ENCODE data around the gene TBX1.
A peak's percentile ranks its signal among the peaks of the same experiment; 100 is the strongest.

TBX1 gene

GRCh38 chr22:19796160-19796559, 35.6 kb downstream of the TBX1 start:
- H3K27ac ChIP-seq = no peak overlapping the region
- TF ChIP-seq, protein P1, sequence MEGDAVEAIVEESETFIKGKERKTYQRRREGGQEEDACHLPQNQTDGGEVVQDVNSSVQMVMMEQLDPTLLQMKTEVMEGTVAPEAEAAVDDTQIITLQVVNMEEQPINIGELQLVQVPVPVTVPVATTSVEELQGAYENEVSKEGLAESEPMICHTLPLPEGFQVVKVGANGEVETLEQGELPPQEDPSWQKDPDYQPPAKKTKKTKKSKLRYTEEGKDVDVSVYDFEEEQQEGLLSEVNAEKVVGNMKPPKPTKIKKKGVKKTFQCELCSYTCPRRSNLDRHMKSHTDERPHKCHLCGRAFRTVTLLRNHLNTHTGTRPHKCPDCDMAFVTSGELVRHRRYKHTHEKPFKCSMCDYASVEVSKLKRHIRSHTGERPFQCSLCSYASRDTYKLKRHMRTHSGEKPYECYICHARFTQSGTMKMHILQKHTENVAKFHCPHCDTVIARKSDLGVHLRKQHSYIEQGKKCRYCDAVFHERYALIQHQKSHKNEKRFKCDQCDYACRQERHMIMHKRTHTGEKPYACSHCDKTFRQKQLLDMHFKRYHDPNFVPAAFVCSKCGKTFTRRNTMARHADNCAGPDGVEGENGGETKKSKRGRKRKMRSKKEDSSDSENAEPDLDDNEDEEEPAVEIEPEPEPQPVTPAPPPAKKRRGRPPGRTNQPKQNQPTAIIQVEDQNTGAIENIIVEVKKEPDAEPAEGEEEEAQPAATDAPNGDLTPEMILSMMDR (IDR thresholded peaks at IDR 0.05; ENCODE audit: low read depth, low read length) = no peak
- peaks cover 6% of the 10 kb centered on the region for H3K9me3 ChIP-seq (ENCODE audit: severe bottlenecking)
- H3K27me3 ChIP-seq (ENCODE audit: insufficient read depth, low read depth, severe bottlenecking) = no peaks in the 10 kb centered on the region
- H3K36me3 ChIP-seq = no peaks in the 10 kb centered on the region; the same call in 1 of the 2 replicates
- no peak for DNase-seq
- H3K4me3 ChIP-seq (ENCODE audit: low read depth, low read length) = no peak overlapping the region

DNA sequence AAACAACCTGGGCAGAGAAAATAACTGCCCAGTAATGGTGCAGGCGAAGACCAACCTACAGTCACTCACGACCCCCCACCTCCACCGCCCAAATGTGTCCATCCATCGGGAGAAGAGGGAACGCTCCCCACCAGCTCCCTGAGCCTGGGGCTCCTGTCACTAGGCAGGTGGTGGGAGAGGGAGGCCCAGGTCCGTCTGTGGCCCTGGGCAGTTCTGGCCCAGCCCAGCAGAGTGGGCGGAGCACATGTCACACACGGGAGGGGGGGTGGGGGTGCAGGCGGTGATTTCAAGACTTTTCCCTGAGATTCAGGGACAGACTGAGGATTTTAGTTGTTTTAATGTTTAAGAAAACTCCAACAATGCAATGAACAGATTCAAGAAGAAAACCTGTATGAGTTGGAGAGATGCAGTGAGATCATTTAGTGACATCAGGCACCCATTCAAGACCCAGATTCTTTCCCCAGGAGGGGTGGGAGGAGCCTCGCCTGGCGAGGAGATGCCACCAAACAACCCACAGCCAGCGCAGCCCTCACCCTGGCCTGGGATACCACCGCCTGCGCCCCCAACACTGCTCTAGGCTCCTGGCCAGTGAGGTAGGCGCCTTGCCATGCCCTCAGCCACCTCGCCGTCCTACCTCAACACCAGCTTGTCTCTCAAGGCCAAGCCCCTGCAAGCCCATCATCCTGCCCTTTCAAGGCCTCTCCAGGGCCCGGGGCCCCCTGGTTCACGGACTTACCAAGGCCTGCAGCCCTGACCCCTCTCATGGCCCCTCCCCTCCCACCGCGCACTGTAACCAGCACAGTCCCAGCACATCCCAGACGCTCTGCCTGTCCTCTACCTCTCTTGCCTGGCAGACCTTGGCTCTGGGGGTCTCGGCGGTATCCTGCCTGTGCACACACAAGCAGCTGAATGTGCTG, 36.8 kb downstream of the TBX1 start:
- H3K4me3 ChIP-seq (ENCODE audit: low read depth, low read length) = no peak overlapping the region
- H3K27ac ChIP-seq = no peak overlapping the region
- no peaks in the 10 kb centered on the region for H3K27me3 ChIP-seq (ENCODE audit: insufficient read depth, low read depth, severe bottlenecking)
- H3K36me3 ChIP-seq = no peaks in the 10 kb centered on the region
- H3K9me3 ChIP-seq (ENCODE audit: severe bottlenecking) = no peaks in the 10 kb centered on the region
- TF ChIP-seq, protein P1 (IDR thresholded peaks at IDR 0.05; ENCODE audit: low read depth, low read length) = no peak
- DNase-seq = no peak

- TF ChIP-seq, protein P1 (IDR thresholded peaks at IDR 0.05; ENCODE audit: low read depth, low read length) = no peak
- no peaks in the 10 kb centered on the region for H3K9me3 ChIP-seq (ENCODE audit: severe bottlenecking)
- H3K27ac ChIP-seq = peak overlapping the region; percentile 76; the same call in 1 of the 2 replicates
- H3K4me3 ChIP-seq (ENCODE audit: low read depth, low read length) = no peak overlapping the region
- no peaks in the 10 kb centered on the region for H3K36me3 ChIP-seq
- no peak for DNase-seq
- H3K27me3 ChIP-seq (ENCODE audit: insufficient read depth, low read depth, severe bottlenecking) = no peaks in the 10 kb centered on the region
Observed at GRCh38 chr22:19798003-19798665, 37.6 kb downstream of the TBX1 start.

DNA sequence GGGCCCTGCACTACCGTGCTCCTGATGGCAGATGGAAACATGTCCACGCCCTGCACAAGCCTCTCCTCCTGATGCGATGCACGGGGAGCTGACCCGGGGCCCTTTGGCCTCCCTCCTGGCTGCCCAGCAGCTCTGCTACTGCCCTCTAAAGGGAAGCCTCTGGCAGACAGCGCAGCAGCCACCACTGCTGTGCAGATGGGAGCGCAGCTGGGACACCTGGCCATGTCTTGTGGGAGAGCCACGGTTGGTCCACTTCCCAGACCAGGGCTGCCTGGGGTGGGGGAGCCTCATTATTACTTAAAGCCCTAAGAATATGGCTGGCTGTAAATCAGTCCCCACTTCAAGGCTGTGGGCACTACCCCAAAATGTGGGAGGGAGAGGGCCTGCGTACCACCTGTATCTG, 38.3 kb downstream of the TBX1 start:
- H3K9me3 ChIP-seq (ENCODE audit: severe bottlenecking) = no peaks in the 10 kb centered on the region
- H3K36me3 ChIP-seq = no peaks in the 10 kb centered on the region
- H3K27ac ChIP-seq = peak overlapping the region; percentile 76
- peak; percentile 59 for DNase-seq
- H3K27me3 ChIP-seq (ENCODE audit: insufficient read depth, low read depth, severe bottlenecking) = no peaks in the 10 kb centered on the region
- TF ChIP-seq, protein P1 (IDR thresholded peaks at IDR 0.05; ENCODE audit: low read depth, low read length) = peak; percentile 47
- H3K4me3 ChIP-seq (ENCODE audit: low read depth, low read length) = no peak overlapping the region

DNA sequence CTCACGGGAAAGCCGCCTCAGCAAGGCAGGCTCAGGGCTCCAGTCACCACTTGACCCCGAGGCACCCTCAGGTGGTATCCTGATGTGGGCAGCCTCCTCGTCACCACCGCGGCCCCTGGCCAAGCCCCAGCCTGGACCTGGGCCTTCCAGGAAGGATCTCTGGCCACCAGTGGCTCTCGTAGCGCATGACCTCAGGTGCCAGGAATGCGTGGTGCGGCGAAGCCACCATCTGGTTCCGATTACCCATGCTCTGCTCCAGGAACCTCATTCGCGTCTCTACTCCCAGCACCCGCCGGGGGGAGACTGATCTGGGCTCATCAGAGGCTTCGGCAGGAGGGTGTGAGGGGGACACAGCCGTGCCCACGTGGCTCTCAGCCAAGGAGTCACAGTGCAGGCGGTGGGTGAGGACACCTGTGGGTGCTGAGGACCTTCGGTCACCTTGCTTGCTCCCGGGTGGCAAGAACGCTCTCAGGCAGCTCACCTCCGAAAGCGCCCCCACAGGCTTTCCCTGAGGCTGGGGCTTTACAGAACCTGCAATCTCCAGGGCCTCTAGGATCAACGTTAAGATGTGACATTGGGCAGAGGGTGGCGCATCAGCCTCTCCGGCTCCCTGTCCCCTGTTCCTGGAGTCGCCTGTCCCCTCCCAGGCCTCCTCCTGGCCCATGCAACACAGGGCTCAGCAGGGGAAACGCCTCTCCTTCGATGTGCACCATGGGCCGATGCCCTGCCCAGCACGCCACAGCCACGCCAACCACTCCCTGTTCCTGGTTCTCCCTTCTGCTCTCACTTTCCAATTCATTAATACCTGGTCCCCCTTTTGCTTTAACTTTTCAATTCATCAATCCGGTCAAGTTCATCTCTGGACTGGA, 39.0 kb downstream of the TBX1 start:
- TF ChIP-seq, protein P1 (IDR thresholded peaks at IDR 0.05; ENCODE audit: low read depth, low read length) = peak; percentile 18; the same call in 1 of the 2 replicates
- DNase-seq = peak; percentile 88
- no peak overlapping the region for H3K4me3 ChIP-seq (ENCODE audit: low read depth, low read length)
- no peaks in the 10 kb centered on the region for H3K36me3 ChIP-seq
- H3K27me3 ChIP-seq (ENCODE audit: insufficient read depth, low read depth, severe bottlenecking) = no peaks in the 10 kb centered on the region
- H3K9me3 ChIP-seq (ENCODE audit: severe bottlenecking) = no peaks in the 10 kb centered on the region
- H3K27ac ChIP-seq = peak overlapping the region; percentile 76

Measured in WERI-Rb-1 (cell line).